AG04449 (cell line): ENCODE data around the gene SPI1.

Experiments
- CTCF ChIA-PET: fragments of 350-600 bp; formaldehyde crosslinking; extraction: SDS; loops from one replicate; lab custom pipeline; 2021; ENCODE audit warnings: antibody characterized with exemption; lab: Yijun Ruan, JAX
- POLR2A ChIA-PET: fragments of 400-600, 350-600 bp; formaldehyde crosslinking; extraction: SDS; loops from one replicate; lab custom pipeline; 2020; ENCODE audit warnings: antibody characterized with exemption, inconsistent platforms; lab: Yijun Ruan, JAX
- DNase-seq: peaks from one replicate; pipeline ENCODE4 v3.0.0-alpha.2; 2010; ENCODE audit warnings: low read depth, low spot score
- H3K4me3 ChIP-seq: 2 replicates; pipeline ENCODE4 v1.5.1; 2011; ENCODE audit warnings: low read depth, mild to moderate bottlenecking, control low read depth, low read length
- TF ChIP-seq, protein P1 (sequence below): IDR thresholded peaks from one replicate; pipeline ENCODE4 v1.5.1; 2011; ENCODE audit warnings: mild to moderate bottlenecking, moderate library complexity, low read length, control low read depth, inconsistent platforms; ENCODE audit not compliant: insufficient read depth; ENCODE audit errors: missing control alignments

The SPI1 gene

DNA sequence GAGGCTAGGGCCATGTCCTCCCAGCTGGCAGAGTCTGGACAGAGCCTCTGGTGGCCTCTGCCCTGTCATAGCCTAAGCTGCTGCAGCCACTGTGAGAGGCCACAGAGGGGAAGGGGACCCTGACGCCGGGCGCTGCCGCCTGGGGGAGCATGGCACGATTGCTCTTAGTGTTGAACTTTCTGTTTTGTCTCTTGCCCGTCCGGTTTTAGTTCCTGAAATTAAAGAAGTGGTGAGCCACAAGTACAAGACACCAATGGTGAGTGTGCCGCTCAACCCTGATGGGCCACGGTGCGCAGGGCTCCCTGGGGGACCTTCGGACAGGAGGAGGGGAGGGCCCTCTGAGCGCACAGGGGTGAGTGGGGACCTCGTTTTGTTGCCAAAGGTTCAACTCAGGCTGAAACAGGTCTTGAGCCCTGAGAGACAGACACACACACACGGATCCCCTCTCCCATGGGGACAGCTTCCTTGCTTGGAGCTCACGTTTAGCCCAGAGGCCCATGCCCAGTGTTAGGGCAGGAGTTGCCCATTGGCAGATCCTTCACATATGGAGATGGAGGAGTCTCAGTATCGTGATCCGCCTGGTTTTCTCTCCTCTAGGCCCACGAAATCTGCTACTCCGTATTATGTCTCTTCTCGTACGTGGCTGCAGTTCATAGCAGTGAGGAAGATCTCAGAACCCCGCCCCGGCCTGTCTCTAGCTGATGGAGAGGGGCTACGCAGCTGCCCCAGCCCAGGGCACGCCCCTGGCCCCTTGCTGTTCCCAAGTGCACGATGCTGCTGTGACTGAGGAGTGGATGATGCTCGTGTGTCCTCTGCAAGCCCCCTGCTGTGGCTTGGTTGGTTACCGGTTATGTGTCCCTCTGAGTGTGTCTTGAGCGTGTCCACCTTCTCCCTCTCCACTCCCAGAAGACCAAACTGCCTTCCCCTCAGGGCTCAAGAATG, 49.6 kb downstream of the SPI1 start:
- TF ChIP-seq, protein P1, sequence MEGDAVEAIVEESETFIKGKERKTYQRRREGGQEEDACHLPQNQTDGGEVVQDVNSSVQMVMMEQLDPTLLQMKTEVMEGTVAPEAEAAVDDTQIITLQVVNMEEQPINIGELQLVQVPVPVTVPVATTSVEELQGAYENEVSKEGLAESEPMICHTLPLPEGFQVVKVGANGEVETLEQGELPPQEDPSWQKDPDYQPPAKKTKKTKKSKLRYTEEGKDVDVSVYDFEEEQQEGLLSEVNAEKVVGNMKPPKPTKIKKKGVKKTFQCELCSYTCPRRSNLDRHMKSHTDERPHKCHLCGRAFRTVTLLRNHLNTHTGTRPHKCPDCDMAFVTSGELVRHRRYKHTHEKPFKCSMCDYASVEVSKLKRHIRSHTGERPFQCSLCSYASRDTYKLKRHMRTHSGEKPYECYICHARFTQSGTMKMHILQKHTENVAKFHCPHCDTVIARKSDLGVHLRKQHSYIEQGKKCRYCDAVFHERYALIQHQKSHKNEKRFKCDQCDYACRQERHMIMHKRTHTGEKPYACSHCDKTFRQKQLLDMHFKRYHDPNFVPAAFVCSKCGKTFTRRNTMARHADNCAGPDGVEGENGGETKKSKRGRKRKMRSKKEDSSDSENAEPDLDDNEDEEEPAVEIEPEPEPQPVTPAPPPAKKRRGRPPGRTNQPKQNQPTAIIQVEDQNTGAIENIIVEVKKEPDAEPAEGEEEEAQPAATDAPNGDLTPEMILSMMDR = no peak
- POLR2A ChIA-PET = no interaction called here
- no peak for DNase-seq
- H3K4me3 ChIP-seq = no peak overlapping the region
- CTCF ChIA-PET = interaction anchor here (1.4 to 1.5 kb wide), 2 partner anchors 45 to 70 kb away, joined by 4 to 7 read pairs; no protein-coding TSS in a partner anchor

DNA sequence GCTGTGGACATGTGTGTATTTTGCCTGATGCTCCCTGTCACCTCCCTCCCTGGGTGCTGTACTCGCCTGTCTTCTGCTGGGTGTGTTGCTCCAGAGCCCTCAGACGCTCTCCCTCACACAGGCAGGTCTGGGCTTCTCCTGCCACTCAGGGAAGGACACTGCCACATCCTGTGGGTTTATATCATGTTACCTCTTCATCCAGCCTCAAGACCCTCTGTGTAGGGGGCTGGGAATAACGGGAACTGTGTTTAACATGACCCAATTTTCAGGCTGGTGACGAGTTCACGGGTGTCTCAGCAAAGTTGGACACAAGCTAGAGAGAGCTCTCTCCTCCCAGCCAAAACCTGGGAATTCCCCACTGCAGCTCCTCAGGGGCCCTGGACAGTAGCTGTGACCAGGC, 50.4 kb downstream of the SPI1 start:
- TF ChIP-seq, protein P1 = no peak
- no peak for DNase-seq
- H3K4me3 ChIP-seq = no peak overlapping the region
- ChIA-PET CTCF (no interaction called here), POLR2A (no interaction called here)

DNA sequence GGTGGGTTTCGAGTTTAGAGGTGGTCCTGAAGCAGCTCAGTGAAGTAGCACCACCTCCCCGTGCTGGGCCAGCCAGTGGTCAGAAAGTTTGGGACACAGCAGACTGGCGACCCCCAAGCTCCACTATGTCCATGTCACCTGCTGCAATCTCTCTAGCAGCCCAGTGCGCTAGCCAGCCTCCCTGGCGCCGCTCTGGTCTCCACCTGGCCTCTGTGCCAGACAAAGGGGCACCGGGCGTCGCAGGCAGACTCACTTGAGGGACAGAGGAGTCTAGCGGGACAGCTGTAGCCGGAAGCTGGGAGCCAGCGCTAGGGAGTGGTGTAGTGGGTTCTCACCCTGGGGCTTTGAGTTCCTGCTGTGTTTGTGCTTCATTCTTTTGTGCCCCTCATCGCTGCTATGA, 51.3 kb downstream of the SPI1 start:
- DNase-seq = no peak
- ChIA-PET POLR2A (no interaction called here), CTCF (interaction anchor here (0.7 to 0.9 kb wide), 2 partner anchors 28 to 47 kb away, joined by 3 read pairs; no protein-coding TSS in a partner anchor)
- TF ChIP-seq, protein P1 = no peak
- no peak overlapping the region for H3K4me3 ChIP-seq

DNA sequence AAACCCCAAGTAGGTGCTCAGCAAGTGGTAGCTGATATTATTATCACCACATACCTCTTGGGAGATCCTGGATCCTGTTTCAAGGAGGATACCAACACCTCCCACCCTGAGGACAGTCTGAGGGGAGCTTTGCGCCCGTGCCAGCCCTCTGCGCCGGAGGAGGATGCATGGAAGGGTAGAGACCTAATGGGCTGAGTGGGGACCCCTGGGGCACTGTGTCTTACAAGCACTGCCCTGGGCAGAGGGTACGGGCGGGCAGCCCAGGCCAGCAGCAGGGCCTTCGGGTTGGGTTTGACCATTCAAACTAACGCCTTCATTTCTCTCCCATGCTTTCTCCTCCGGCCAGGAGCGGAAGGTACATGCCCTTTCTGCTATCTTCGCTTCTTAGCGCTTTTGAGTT, 52.1 kb downstream of the SPI1 start:
- ChIA-PET CTCF (interaction anchor here (0.9 kb wide), 1 partner anchor 29 kb away, joined by 3 read pairs; no protein-coding TSS in a partner anchor), POLR2A (no interaction called here)
- DNase-seq = no peak
- H3K4me3 ChIP-seq = no peak overlapping the region
- TF ChIP-seq, protein P1 = no peak

DNA sequence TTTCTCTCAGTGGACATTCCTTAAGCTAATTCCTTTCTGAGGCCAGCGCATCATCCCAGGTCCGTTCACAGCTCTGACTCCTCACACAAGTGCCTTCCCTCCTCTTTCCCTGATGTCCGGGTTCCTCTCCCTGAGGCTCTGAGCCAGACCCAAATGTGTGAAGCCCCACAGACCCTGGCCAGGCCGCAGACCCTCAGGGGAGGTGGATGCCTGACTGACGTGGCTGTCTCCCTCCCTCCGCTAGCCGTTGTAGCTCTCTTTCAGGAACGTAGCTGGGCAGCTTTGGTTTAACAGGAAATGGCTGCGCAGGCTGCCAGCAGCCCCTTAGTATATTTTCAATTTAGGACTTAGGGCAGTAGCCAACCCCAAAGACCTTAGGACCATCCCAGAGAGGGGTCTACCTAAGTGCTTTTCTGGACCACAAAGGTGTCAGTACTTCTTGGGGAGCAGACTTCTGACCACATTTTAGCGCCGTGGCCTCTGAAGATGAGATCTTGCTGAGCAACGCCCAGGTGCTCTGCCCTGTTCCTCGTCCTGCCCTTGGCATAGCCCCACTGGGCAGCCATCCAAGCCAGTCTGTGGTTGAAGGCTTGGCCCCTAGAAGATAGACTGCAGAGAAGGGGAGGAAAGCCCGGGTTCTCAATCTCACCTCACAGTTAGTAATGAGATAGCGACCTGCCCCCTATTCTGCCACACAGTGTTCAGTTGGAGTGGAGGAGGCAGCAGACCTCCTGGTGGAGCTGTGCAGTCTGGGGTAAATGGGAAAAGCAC, 52.9 kb downstream of the SPI1 start:
- POLR2A ChIA-PET = no interaction called here
- no peak overlapping the region for H3K4me3 ChIP-seq
- TF ChIP-seq, protein P1 = no peak
- no peak for DNase-seq
- CTCF ChIA-PET = interaction anchor here (0.7 kb wide), 1 partner anchor 98 kb away, joined by 3 read pairs; no protein-coding TSS in a partner anchor

DNA sequence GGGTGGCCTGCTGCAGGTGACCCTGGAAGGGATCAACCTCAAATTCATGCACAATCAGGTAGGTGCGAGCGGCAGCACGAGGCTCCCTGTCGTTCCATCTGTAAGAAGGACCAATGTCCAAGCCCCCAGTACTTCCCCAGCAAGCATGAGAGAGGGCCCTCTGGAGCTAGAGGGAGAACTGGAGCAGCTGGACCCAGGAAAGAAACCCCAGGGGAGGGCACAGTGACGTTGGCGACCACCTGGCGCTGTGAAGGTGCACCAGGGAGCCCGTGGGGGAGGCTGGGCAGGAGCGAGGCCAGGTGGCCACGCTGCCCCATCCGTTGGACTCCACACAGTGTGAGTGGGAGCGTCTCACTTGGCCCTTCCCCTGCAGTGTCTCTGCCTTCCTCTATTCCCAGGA, 53.8 kb downstream of the SPI1 start:
- ChIA-PET CTCF (no interaction called here), POLR2A (no interaction called here)
- TF ChIP-seq, protein P1 = no peak
- DNase-seq = no peak
- no peak overlapping the region for H3K4me3 ChIP-seq
